22Rv1 (cell line): ENCODE measurements around the gene RBMS3.

ENCODE experiments used
- H3K27ac ChIP-seq: fragments of 450-650 bp; 2 replicates; pipeline ENCODE4 v1.5.1; 2017
- ZFX ChIP-seq: fragments of 450-650 bp; IDR thresholded peaks from 2 replicates; pipeline ENCODE4 v1.6.1; 2017; ENCODE audit warnings: antibody characterized with exemption, borderline replicate concordance
- TF ChIP-seq, protein P1 (sequence below): fragments of 450-650 bp; IDR thresholded peaks from 2 replicates; pipeline ENCODE4 v1.5.1; 2017; ENCODE audit warnings: mild to moderate bottlenecking

Gene RBMS3

DNA sequence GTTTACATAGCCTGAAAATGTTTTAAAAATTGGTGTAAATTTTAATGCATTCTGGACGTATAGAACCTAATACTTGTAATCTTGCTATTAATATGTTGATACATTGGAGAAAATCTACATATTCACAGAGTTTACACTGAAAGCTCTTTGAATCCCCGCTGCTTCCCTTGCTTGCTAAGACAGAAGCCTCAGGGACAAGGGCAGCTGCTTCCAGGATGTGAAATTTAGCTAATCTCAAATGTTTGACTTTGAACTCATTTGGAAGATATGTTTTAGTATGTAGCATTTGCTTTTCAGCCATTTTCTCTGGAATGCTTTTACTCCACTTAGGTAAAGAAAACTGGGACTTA is 172.0 kb downstream of the RBMS3 start:
- TF ChIP-seq ZFX: no peak
- TF ChIP-seq, protein P1, sequence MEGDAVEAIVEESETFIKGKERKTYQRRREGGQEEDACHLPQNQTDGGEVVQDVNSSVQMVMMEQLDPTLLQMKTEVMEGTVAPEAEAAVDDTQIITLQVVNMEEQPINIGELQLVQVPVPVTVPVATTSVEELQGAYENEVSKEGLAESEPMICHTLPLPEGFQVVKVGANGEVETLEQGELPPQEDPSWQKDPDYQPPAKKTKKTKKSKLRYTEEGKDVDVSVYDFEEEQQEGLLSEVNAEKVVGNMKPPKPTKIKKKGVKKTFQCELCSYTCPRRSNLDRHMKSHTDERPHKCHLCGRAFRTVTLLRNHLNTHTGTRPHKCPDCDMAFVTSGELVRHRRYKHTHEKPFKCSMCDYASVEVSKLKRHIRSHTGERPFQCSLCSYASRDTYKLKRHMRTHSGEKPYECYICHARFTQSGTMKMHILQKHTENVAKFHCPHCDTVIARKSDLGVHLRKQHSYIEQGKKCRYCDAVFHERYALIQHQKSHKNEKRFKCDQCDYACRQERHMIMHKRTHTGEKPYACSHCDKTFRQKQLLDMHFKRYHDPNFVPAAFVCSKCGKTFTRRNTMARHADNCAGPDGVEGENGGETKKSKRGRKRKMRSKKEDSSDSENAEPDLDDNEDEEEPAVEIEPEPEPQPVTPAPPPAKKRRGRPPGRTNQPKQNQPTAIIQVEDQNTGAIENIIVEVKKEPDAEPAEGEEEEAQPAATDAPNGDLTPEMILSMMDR: no peak

GRCh38 chr3:29453284-29454001 is 172.6 kb downstream of the RBMS3 start:
- TF ChIP-seq, protein P1: no peak
- TF ChIP-seq ZFX: no peak
- H3K27ac ChIP-seq: no peak overlapping the region

More for the DNA sequence above, 172.0 kb downstream of the RBMS3 start:
- no peak overlapping the region for H3K27ac ChIP-seq

DNA sequence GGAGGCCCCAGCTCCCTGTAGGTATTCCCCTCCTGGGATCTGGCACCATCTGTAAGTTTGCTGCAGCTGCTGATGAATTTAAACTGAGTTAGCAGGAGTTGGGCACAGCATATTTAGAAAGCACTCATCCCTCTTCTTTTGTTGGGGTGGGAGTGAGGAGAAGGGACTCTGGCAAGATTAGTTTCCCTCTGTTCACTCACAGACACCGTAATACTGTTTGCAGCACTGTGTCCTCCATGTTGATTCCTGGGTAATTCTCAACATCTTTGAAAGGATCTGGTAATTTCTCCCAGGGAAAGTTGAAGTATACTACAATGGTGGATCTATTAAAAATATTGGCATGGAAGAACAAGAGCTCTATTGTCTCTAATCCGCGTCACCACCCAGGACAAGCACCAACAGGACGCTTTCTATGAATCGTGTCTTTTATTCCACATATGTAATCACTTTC is 173.3 kb downstream of the RBMS3 start:
- H3K27ac ChIP-seq: no peak overlapping the region
- TF ChIP-seq, protein P1: no peak
- no peak for TF ChIP-seq ZFX

- no peak for TF ChIP-seq ZFX
- TF ChIP-seq, protein P1: no peak
- no peak overlapping the region for H3K27ac ChIP-seq
These were observed 176.0 kb downstream of the RBMS3 start for GRCh38 chr3:29456901-29457300.

DNA sequence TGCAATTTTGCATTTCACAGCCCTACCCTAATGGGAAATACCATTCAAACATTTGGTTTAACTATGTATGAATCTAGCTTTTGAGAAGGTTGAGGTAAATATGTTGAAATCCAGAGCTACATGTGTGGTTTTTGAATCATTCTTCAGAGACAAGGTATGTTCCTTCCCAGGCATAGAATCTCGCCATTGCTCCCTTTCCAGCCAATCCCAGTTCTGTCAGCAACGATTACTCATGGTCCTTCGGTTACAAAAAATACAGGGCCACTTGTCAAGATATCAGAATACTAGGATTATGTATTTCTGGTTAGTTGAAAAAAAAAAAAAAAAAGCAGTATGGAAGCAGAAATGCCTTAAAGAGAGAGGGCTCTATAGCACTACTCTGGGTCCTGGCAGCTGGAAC is 182.4 kb downstream of the RBMS3 start:
- TF ChIP-seq, protein P1: no peak
- no peak for TF ChIP-seq ZFX
- no peak overlapping the region for H3K27ac ChIP-seq

DNA sequence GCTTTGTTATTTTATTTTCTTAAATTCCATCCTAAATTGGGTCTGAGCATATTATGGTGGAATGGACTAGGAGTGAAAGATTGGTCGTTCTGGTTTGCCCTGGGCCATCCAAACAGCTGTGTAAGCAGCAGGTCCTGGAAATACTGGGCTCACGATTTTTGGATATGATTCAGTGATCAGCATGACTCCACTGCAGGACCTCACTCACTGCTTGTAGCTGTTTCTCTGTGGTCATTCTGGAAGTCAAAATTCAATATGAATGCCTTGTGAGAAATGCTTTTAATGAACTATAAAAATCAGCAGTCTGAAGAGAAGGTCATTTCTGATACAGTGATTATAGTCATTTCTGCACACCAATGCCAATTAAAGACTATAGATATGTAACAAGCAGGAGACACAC is 185.0 kb downstream of the RBMS3 start:
- no peak for TF ChIP-seq ZFX
- TF ChIP-seq, protein P1: no peak
- no peak overlapping the region for H3K27ac ChIP-seq

- H3K27ac ChIP-seq: no peak overlapping the region
- TF ChIP-seq, protein P1: no peak
- no peak for TF ChIP-seq ZFX
These were observed 185.6 kb downstream of the RBMS3 start for GRCh38 chr3:29466442-29466841.
